ENCODE results near the gene CD93. TPM values are rescaled to one million over a fixed set of nuclear protein-coding genes. Genes with fewer than 3 reads are reported as not detected.
A peak's percentile ranks its signal among the peaks of the same experiment; 100 is the strongest.

Gene CD93
- total RNA-seq, 1 experiment from 2014 or later, result not detected

DNA sequence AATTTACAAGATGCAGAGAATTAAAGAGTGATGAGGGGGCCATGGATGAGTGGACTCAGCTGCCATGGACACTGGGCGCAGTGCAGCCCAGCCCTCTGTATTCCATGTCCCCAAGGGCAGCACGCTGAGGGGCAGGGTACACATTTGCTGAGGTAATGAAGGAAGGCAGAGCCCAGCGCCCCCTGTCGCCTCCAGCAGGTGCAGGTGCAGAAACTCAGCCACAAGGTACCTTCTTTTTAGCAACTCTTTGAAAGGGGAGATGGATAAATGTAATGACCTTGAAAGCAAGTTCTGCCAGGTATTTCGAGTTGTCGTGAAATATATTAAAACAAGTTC, 7.1 kb downstream of the CD93 start:
- H2AFZ ChIP-seq (ENCODE audit: low read length), result no peak overlapping the region
- DNase-seq (peak; percentile 11), ATAC-seq (no peak)
- no peak overlapping the region for H3K4me2 ChIP-seq (ENCODE audit: low read length)
- ChIA-PET CTCF (no interaction called here), POLR2A (ENCODE audit: unreplicated experiment) (no interaction called here)
- H3K36me3 ChIP-seq (ENCODE audit: low read depth, low read length), result no peaks in the 10 kb centered on the region
- no peaks in the 10 kb centered on the region for H3K9me2 ChIP-seq (replicated peaks; ENCODE audit: low read length)
- H3K27me3 ChIP-seq (ENCODE audit: low read length), result peaks cover 25% of the 10 kb centered on the region
- TF ChIP-seq EZH2 (IDR thresholded peaks at IDR 0.05; ENCODE audit: low read length, unreplicated experiment), result no peak
- TF ChIP-seq, protein P1, sequence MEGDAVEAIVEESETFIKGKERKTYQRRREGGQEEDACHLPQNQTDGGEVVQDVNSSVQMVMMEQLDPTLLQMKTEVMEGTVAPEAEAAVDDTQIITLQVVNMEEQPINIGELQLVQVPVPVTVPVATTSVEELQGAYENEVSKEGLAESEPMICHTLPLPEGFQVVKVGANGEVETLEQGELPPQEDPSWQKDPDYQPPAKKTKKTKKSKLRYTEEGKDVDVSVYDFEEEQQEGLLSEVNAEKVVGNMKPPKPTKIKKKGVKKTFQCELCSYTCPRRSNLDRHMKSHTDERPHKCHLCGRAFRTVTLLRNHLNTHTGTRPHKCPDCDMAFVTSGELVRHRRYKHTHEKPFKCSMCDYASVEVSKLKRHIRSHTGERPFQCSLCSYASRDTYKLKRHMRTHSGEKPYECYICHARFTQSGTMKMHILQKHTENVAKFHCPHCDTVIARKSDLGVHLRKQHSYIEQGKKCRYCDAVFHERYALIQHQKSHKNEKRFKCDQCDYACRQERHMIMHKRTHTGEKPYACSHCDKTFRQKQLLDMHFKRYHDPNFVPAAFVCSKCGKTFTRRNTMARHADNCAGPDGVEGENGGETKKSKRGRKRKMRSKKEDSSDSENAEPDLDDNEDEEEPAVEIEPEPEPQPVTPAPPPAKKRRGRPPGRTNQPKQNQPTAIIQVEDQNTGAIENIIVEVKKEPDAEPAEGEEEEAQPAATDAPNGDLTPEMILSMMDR (conservative IDR thresholded peaks at IDR 0.05; ENCODE audit: low read depth, low read length), result peak; percentile 71
- H4K20me1 ChIP-seq (ENCODE audit: low read length), result no peaks in the 10 kb centered on the region
- no peaks in the 10 kb centered on the region for H3K4me1 ChIP-seq (ENCODE audit: insufficient read depth, low read length)
- no TSS peak for BruUV-seq (replicated peaks)
- H3K4me3 ChIP-seq (ENCODE audit: low read length), result no peak overlapping the region
- H3K9ac ChIP-seq (ENCODE audit: low read length), result no peak overlapping the region
- H3F3A ChIP-seq (ENCODE audit: low read length, unreplicated experiment), result no peaks in the 10 kb centered on the region
- H3K79me2 ChIP-seq (ENCODE audit: low read length), result no peaks in the 10 kb centered on the region
- intact Hi-C loops (cut with micrococcal nuclease), result no loop called here
- no peaks in the 10 kb centered on the region for H3K9me3 ChIP-seq (ENCODE audit: low read length)
- H3K27ac ChIP-seq (ENCODE audit: low read length), result no peak overlapping the region

DNA sequence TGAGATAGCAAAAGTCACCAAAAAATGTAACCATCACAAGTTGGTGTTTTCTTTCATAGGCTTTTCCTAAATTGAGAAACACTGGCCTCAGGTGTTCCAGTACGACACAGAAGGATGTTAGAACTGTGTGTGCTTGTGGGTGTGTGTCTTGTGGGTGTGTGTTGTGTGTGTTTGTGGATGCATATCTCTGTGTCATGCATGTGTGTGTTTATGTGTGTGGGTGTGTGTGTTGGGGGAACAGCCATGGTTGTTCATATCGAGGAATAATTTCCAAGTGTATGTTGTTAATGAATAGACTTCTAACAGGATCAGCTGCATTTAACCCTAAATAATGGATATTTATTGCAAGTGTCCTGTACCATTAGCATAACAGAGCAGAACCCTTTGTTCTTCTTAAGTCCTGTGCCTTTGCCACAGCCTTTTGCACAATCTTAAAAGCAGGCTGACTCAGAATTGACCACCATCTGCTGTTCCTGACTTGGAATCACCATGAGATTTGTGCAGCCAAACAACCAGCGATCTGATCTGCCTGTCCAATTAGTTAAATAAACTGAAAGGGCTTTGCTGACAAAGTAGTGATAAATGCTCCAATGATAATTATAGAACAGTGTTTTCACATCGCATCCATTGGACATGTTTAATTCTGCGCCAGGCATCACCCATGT, 7.6 kb downstream of the CD93 start:
- no peaks in the 10 kb centered on the region for H3F3A ChIP-seq (ENCODE audit: low read length, unreplicated experiment)

DNA sequence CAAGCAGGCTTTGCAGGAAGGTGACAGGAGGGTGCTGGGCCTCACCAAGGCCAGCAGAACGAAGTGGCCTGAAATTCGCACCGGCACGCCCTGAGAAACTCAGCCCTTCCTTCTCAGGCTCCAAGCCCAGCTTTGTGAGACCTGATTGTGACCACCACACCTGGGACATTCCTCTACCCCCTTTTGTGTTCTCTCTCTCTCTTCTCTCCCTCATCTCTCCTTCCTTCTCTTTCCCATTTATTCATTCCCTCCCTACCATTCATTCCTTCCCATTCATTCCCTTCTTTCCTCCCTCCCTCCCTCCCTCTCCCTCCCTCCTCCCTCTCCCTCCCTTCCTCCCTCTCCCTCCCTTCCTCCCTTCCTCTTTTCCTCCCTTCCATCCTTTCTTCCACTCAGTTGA, 8.8 kb downstream of the CD93 start:
- no TSS peak for BruUV-seq (replicated peaks)
- ATAC-seq, result no peak

More for the DNA sequence above, 7.6 kb downstream of the CD93 start:
- no peaks in the 10 kb centered on the region for H3K79me2 ChIP-seq (ENCODE audit: low read length)
- intact Hi-C loops (cut with micrococcal nuclease), result no loop called here
- H3K9me3 ChIP-seq (ENCODE audit: low read length), result no peaks in the 10 kb centered on the region
- no peak overlapping the region for H3K9ac ChIP-seq (ENCODE audit: low read length)
- no peak for DNase-seq
- ChIA-PET CTCF (no interaction called here), POLR2A (ENCODE audit: unreplicated experiment) (no interaction called here)
- no peaks in the 10 kb centered on the region for H3K36me3 ChIP-seq (ENCODE audit: low read depth, low read length)
- TF ChIP-seq EZH2 (IDR thresholded peaks at IDR 0.05; ENCODE audit: low read length, unreplicated experiment) (no peak), EZH2phosphoT487 (IDR thresholded peaks at IDR 0.05; ENCODE audit: borderline replicate concordance, low read length) (no peak)
- TF ChIP-seq, protein P1 (conservative IDR thresholded peaks at IDR 0.05; ENCODE audit: low read depth, low read length), result no peak
- H3K4me2 ChIP-seq (ENCODE audit: low read length), result no peak overlapping the region
- no peak for ATAC-seq
- peaks cover 25% of the 10 kb centered on the region for H3K27me3 ChIP-seq (ENCODE audit: low read length)
- no peak overlapping the region for H3K27ac ChIP-seq (ENCODE audit: low read length)
- H2AFZ ChIP-seq (ENCODE audit: low read length), result no peak overlapping the region
- no peak overlapping the region for H3K4me3 ChIP-seq (ENCODE audit: low read length)
- H4K20me1 ChIP-seq (ENCODE audit: low read length), result no peaks in the 10 kb centered on the region
- H3K4me1 ChIP-seq (ENCODE audit: insufficient read depth, low read length), result no peaks in the 10 kb centered on the region
- H3K9me2 ChIP-seq (replicated peaks; ENCODE audit: low read length), result no peaks in the 10 kb centered on the region
- BruUV-seq (replicated peaks), result no TSS peak

More for the DNA sequence above, 8.8 kb downstream of the CD93 start:
- no peaks in the 10 kb centered on the region for H3K4me1 ChIP-seq (ENCODE audit: insufficient read depth, low read length)
- TF ChIP-seq EZH2 (IDR thresholded peaks at IDR 0.05; ENCODE audit: low read length, unreplicated experiment) (no peak), EZH2phosphoT487 (IDR thresholded peaks at IDR 0.05; ENCODE audit: borderline replicate concordance, low read length) (no peak)
- TF ChIP-seq, protein P1 (conservative IDR thresholded peaks at IDR 0.05; ENCODE audit: low read depth, low read length), result no peak
- H3K4me3 ChIP-seq (ENCODE audit: low read length), result no peak overlapping the region
- ChIA-PET POLR2A (ENCODE audit: unreplicated experiment) (no interaction called here), CTCF (no interaction called here)
- DNase-seq, result no peak
- no peaks in the 10 kb centered on the region for H3K36me3 ChIP-seq (ENCODE audit: low read depth, low read length)
- H2AFZ ChIP-seq (ENCODE audit: low read length), result no peak overlapping the region
- intact Hi-C loops (cut with micrococcal nuclease), result no loop called here
- no peaks in the 10 kb centered on the region for H3F3A ChIP-seq (ENCODE audit: low read length, unreplicated experiment)
- no peaks in the 10 kb centered on the region for H3K9me3 ChIP-seq (ENCODE audit: low read length)
- no peak overlapping the region for H3K9ac ChIP-seq (ENCODE audit: low read length)
- H3K9me2 ChIP-seq (replicated peaks; ENCODE audit: low read length), result no peaks in the 10 kb centered on the region
- H4K20me1 ChIP-seq (ENCODE audit: low read length), result no peaks in the 10 kb centered on the region
- no peak overlapping the region for H3K27ac ChIP-seq (ENCODE audit: low read length)
- H3K4me2 ChIP-seq (ENCODE audit: low read length), result no peak overlapping the region
- peaks cover 25% of the 10 kb centered on the region for H3K27me3 ChIP-seq (ENCODE audit: low read length)
- H3K79me2 ChIP-seq (ENCODE audit: low read length), result no peaks in the 10 kb centered on the region
